Hepatocyte (in vitro differentiated cells): ENCODE measurements around the gene ST3GAL5. TPM values are rescaled to one million over a fixed set of nuclear protein-coding genes. Genes with fewer than 3 reads are reported as not detected.

Experiments
- DNase-seq: peaks from one replicate; pipeline ENCODE4 v3.0.0-alpha.2; 2016; ENCODE audit warnings: low spot score
- H2AFZ ChIP-seq: fragments of 200-600 bp; sonication (generic); 2 replicates; pipeline ENCODE4 v1.6.0; 2016; ENCODE audit warnings: antibody characterized with exemption, mild to moderate bottlenecking
- H3K27ac ChIP-seq: fragments of 200-600 bp; sonication (generic); 2 replicates; pipeline ENCODE4 v1.5.1; 2016; ENCODE audit warnings: mild to moderate bottlenecking
- H3K27me3 ChIP-seq: fragments of 200-600 bp; sonication (generic); 2 replicates; pipeline ENCODE4 v1.6.1; 2016
- H3K36me3 ChIP-seq: fragments of 200-600 bp; sonication (generic); replicated peaks from 2 replicates; pipeline ENCODE4 v1.5.1; 2016; ENCODE audit warnings: low read depth; ENCODE audit not compliant: insufficient read depth
- H3K4me1 ChIP-seq: fragments of 200-600 bp; sonication (generic); 2 replicates; pipeline ENCODE4 v1.5.1; 2016; ENCODE audit warnings: mild to moderate bottlenecking, moderate library complexity; ENCODE audit not compliant: insufficient read depth
- H3K4me2 ChIP-seq: fragments of 200-600 bp; sonication (generic); 2 replicates; pipeline ENCODE4 v1.6.0; 2016
- H3K4me3 ChIP-seq: fragments of 200-600 bp; sonication (generic); 2 replicates; pipeline ENCODE4 v1.5.1; 2016; ENCODE audit warnings: mild to moderate bottlenecking
- H3K79me2 ChIP-seq: fragments of 200-600 bp; sonication (generic); 2 replicates; pipeline ENCODE4 v1.6.0; 2017; ENCODE audit warnings: mild to moderate bottlenecking
- H3K9me2 ChIP-seq: fragments of 200-600 bp; sonication (generic); replicated peaks from 2 replicates; pipeline ENCODE4 v1.6.0; 2017; ENCODE audit warnings: mild to moderate bottlenecking; ENCODE audit not compliant: insufficient read depth
- H3K9me3 ChIP-seq: fragments of 200-600 bp; sonication (generic); 2 replicates; pipeline ENCODE4 v1.5.1; 2016; ENCODE audit warnings: low read depth, mild to moderate bottlenecking
- H4K20me1 ChIP-seq: fragments of 200-600 bp; sonication (generic); 2 replicates; pipeline ENCODE4 v1.6.0; 2016; ENCODE audit warnings: mild to moderate bottlenecking; ENCODE audit not compliant: insufficient read depth, poor library complexity, severe bottlenecking
- EZH2 ChIP-seq: fragments of 200-600 bp; sonication (generic); IDR thresholded peaks from 2 replicates; pipeline ENCODE4 v1.6.1; 2016; ENCODE audit warnings: antibody characterized with exemption, mild to moderate bottlenecking, borderline replicate concordance
- EZH2phosphoT487 ChIP-seq: fragments of 200-600 bp; sonication (generic); IDR thresholded peaks from one replicate; pipeline ENCODE4 v1.6.1; 2018; ENCODE audit warnings: antibody characterized with exemption, mild to moderate bottlenecking, low read depth, moderate library complexity; ENCODE audit not compliant: unreplicated experiment, severe bottlenecking
- WGBS: methylation state at CpG from one replicate; pipeline ENCODE4 v1.1.6; 2016; ENCODE audit warnings: low lambda C conversion rate; ENCODE audit errors: missing lambda C conversion rate; 5-methylcytosine and 5-hydroxymethylcytosine counted together
- polyA plus RNA-seq: library from polyadenylated mRNA; unstranded; fragments of >200 nt; fragmentation: Nextera tagmentation; extraction: Ambion mirVana; gene quantifications from 2 replicates; pipeline ENCODE4 v1.2.1, GENCODE V29; 2016
- total RNA-seq: library from RNA; depleted of rRNA; stranded (reverse); fragments of >200 nt; gene quantifications from 2 replicates; pipeline ENCODE4 v1.2.3, GENCODE V29; 2014
- TF ChIP-seq, protein P1 (sequence below): fragments of 200-600 bp; sonication (generic); IDR thresholded peaks from 2 replicates; pipeline ENCODE4 v1.5.1; 2016; ENCODE audit warnings: antibody characterized with exemption, mild to moderate bottlenecking; ENCODE audit not compliant: poor library complexity

Gene ST3GAL5
- total and polyA plus RNA-seq, 2 experiments from 2014 or later: 24.7 to 25.6 TPM

DNA sequence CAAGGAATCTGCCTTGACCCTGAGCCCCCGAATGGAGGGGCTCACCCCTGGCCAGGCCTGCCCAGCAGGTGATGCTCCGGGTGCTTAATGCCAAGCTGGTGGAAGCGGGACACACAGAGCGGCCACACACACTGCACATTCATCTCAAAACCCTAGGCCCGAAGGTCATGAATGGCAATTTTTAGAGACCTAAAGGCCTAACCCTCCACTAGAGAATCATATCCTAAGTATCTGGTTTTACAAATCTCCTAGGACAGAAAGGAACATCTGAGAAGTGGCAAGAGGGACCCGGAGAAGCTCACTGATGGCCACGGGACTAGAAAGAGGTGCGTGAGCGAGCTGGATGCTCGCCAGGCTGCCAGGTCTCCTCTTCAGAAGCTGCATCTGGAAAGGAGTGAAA is 38.3 kb downstream of the ST3GAL5 start:
- H3K4me3 ChIP-seq: no peak overlapping the region
- no peaks in the 10 kb centered on the region for H3K36me3 ChIP-seq
- H3K4me2 ChIP-seq: no peak overlapping the region
- H4K20me1 ChIP-seq: no peaks in the 10 kb centered on the region
- no peaks in the 10 kb centered on the region for H3K4me1 ChIP-seq
- no peak for DNase-seq
- H3K79me2 ChIP-seq: no peaks in the 10 kb centered on the region
- H3K9me3 ChIP-seq: no peaks in the 10 kb centered on the region
- TF ChIP-seq EZH2phosphoT487: no peak
- 92% methylated on average over 10 of the region's 10 CpGs for WGBS
- H3K27me3 ChIP-seq: no peaks in the 10 kb centered on the region
- H3K27ac ChIP-seq: no peak overlapping the region
- H2AFZ ChIP-seq: no peak overlapping the region
- H3K9me2 ChIP-seq: no peaks in the 10 kb centered on the region

DNA sequence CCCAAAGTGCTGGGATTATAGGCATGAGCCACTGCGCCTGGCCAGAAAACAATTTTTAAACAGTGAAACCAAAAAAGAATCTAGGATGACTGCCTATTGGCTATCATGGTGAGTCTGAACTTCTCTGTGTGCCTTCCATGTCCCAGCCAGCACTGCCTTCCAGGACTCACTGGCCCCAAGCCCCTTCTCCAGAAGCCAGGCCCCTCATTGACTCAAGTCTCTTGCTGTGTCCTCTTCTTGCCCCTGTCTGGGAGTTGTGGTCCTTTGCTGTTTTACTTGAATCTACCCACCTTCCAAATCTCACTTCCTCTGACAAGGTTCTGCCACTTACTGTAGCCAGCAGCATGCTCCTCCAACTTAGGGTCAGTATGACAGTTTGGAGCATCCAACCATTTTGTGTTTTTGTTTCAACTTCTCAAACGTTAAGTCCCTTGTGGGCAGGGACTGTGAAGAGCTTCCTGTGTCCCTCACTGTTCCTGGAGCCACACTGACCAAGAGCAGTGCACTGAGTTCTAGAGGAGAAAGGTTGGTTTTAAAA is 41.7 kb downstream of the ST3GAL5 start:
- Histone ChIP-seq H3K79me2 (no peaks in the 10 kb centered on the region), H3K27ac (no peak overlapping the region), H3K36me3 (no peaks in the 10 kb centered on the region), H3K27me3 (no peaks in the 10 kb centered on the region), H3K4me3 (no peak overlapping the region), H3K9me2 (no peaks in the 10 kb centered on the region), H3K9me3 (no peaks in the 10 kb centered on the region), H3K4me2 (no peak overlapping the region), H4K20me1 (no peaks in the 10 kb centered on the region), H2AFZ (no peak overlapping the region), H3K4me1 (no peaks in the 10 kb centered on the region)
- TF ChIP-seq EZH2: no peak
- TF ChIP-seq EZH2phosphoT487: no peak
- TF ChIP-seq, protein P1, sequence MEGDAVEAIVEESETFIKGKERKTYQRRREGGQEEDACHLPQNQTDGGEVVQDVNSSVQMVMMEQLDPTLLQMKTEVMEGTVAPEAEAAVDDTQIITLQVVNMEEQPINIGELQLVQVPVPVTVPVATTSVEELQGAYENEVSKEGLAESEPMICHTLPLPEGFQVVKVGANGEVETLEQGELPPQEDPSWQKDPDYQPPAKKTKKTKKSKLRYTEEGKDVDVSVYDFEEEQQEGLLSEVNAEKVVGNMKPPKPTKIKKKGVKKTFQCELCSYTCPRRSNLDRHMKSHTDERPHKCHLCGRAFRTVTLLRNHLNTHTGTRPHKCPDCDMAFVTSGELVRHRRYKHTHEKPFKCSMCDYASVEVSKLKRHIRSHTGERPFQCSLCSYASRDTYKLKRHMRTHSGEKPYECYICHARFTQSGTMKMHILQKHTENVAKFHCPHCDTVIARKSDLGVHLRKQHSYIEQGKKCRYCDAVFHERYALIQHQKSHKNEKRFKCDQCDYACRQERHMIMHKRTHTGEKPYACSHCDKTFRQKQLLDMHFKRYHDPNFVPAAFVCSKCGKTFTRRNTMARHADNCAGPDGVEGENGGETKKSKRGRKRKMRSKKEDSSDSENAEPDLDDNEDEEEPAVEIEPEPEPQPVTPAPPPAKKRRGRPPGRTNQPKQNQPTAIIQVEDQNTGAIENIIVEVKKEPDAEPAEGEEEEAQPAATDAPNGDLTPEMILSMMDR: no peak
- WGBS: 94% methylated on average over 2 of the region's 2 CpGs
- no peak for DNase-seq

DNA sequence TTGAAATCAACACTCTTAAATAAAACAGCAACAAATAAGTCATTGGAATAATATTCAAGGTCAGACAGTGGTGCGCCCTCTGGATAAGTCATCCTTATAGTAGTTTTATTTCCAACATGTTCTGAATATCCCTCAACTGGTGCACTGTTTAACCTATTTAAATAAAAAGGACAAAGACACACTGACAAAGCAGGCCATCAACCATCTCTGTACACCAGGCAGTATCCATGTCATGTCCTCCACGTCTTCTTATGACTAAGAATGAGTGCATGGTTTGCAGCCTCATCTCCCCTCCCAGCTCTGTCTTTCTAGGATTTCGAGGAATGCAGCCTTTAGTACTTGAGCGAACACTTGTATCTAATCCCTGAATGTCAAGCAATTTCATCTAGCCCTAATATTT is 42.4 kb downstream of the ST3GAL5 start:
- no peaks in the 10 kb centered on the region for H3K9me2 ChIP-seq
- no peak overlapping the region for H3K4me2 ChIP-seq
- no peaks in the 10 kb centered on the region for H3K36me3 ChIP-seq
- TF ChIP-seq EZH2 (no peak), EZH2phosphoT487 (no peak)
- TF ChIP-seq, protein P1: no peak
- no peak overlapping the region for H3K4me3 ChIP-seq
- no peaks in the 10 kb centered on the region for H3K4me1 ChIP-seq
- no peak for DNase-seq
- no peak overlapping the region for H3K27ac ChIP-seq
- WGBS: 89% methylated on average over 4 of the region's 4 CpGs
- no peak overlapping the region for H2AFZ ChIP-seq
- no peaks in the 10 kb centered on the region for H3K27me3 ChIP-seq
- no peaks in the 10 kb centered on the region for H3K79me2 ChIP-seq
- H3K9me3 ChIP-seq: no peaks in the 10 kb centered on the region
- H4K20me1 ChIP-seq: no peaks in the 10 kb centered on the region

DNA sequence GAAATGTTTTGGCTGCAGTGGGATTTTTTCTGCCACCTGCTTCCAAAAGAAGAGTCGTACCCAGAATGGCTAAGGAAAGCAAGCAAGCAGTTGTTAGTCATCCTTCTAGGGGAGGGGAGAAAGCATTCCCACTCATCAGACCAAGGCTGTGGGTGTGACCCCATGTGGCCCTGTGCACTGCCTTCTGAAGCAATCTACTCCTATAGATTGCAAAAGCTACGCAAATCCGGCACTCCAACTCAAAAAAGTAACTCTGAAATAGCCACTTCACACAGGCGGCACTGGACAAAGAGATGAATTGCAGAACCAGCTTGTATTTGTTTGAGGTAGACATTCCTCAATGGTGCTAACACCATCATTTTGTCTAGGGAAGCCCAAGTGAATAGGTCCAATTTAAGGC is 44.3 kb downstream of the ST3GAL5 start:
- no peak for TF ChIP-seq EZH2phosphoT487
- TF ChIP-seq EZH2: no peak
- TF ChIP-seq, protein P1: no peak
- Histone ChIP-seq H3K36me3 (no peaks in the 10 kb centered on the region), H2AFZ (no peak overlapping the region), H3K4me3 (no peak overlapping the region), H3K79me2 (no peaks in the 10 kb centered on the region), H3K9me3 (no peaks in the 10 kb centered on the region), H3K27me3 (no peaks in the 10 kb centered on the region), H3K4me1 (no peaks in the 10 kb centered on the region), H3K27ac (no peak overlapping the region), H3K9me2 (no peaks in the 10 kb centered on the region), H4K20me1 (no peaks in the 10 kb centered on the region), H3K4me2 (no peak overlapping the region)
- DNase-seq: no peak
- 87% methylated on average over 4 of the region's 4 CpGs for WGBS
